Measurements from ENCODE around the gene SIGLEC1. TPM values are rescaled to one million over a fixed set of nuclear protein-coding genes. Genes with fewer than 3 reads are reported as not detected.

SIGLEC1 gene
- total and polyA plus RNA-seq, 2 of the 8 experiments (the other 6 are each of a cell fraction or from before 2014, with no cell fraction given), result 0.02 TPM; not detected in 1

DNA sequence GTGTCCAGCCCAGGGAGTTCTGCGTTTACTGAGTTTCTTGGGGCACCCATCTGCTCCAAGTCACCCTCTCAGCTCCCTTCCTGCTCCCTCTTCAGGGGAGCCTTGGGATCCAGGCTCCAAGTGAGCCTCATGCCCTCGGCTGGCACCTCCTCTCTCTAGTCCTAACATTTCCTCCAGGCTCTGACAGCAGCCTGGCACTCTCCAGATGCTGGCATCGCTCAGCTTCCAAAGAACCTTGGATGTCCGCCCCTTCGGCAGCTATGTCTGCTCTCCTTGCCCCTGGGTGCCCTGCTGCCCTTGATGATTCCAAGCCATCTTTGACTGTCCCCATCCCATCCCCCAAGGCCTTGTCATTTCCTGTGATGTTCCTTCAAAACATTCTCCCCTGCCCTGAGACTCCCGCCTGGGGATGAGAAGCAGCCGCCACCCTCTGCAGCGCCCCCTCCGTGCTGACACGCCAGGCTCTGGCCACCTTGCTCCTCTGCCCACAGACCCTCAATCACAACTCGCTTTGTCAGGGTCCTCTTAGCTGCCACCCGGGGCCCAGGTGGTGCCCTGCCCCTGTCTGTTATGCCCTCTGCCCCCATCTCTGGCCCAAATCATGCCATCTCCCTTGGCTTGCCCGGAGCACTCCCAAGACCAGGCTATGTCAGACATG, 42.6 kb downstream of the SIGLEC1 start:
- no peak overlapping the region for H3K4me3 ChIP-seq (ENCODE audit: extremely low read depth in 1 of 4, insufficient read depth in 2 of 4, low read depth in 3 of 4, low read length in 4 of 4)
- H2BK120ac ChIP-seq (replicated peaks; ENCODE audit: low read depth, low read length), result no peak overlapping the region
- H3K56ac ChIP-seq (replicated peaks; ENCODE audit: insufficient read length, low read depth, low read length), result no peak overlapping the region
- H3K4me1 ChIP-seq (replicated peaks in 1 of 4; ENCODE audit: control insufficient read depth in 3 of 4, insufficient read depth in 4 of 4, low read length in 3 of 4), result peaks cover 0 to 10% (median 3%) of the 10 kb centered on the region in 4 experiments; a peak in 4 of 7 replicates
- TF ChIP-seq, protein P1, sequence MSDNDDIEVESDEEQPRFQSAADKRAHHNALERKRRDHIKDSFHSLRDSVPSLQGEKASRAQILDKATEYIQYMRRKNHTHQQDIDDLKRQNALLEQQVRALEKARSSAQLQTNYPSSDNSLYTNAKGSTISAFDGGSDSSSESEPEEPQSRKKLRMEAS (IDR thresholded peaks at IDR 0.05), result no peak
- TF ChIP-seq POLR2AphosphoS5 (IDR thresholded peaks at IDR 0.05; ENCODE audit: low read depth, low read length) (no peak), RBBP5 (IDR thresholded peaks at IDR 0.05; ENCODE audit: borderline replicate concordance, low read depth, low read length) (no peak), SP4 (IDR thresholded peaks at IDR 0.05; ENCODE audit: low read length) (no peak), KDM5A (IDR thresholded peaks at IDR 0.05; ENCODE audit: low read length) (no peak), SUZ12 (IDR thresholded peaks at IDR 0.05; ENCODE audit: low read length) (no peak), CBX5 (IDR thresholded peaks at IDR 0.05; ENCODE audit: low read depth, low read length) (no peak)
- no peak overlapping the region for H3K23ac ChIP-seq (ENCODE audit: insufficient read length)
- ChIA-PET POLR2A (ENCODE audit: partially characterized antibody) (interaction anchor here (1.0 to 1.2 kb wide), 2 partner anchors 18 to 50 kb away, joined by 3 read pairs; no protein-coding TSS in a partner anchor), CTCF (ENCODE audit: partially characterized antibody) (interaction anchor here (0.7 to 45.1 kb wide), 14 partner anchors 7 to 83 kb away, joined by 3 to 1432 read pairs (median 3); partner anchors contain the start of genes ADAM33 and SIGLEC1)
- H3K79me1 ChIP-seq (ENCODE audit: low read depth, low read length), result no peaks in the 10 kb centered on the region
- no peaks in the 10 kb centered on the region for H3K9me3 ChIP-seq (ENCODE audit: insufficient read depth in 2 of 2, low read depth in 1 of 2, low read length in 1 of 2)
- H3K18ac ChIP-seq (ENCODE audit: extremely low read depth, low read length), result no peak overlapping the region
- WGBS, 2 experiments (ENCODE audit: extremely low coverage in 1 of 2, insufficient coverage in 1 of 2, insufficient read length in 1 of 2, insufficient replicate concordance in 2 of 2, low coverage in 1 of 2, low lambda C conversion rate in 2 of 2, missing lambda C conversion rate in 1 of 2), result 83% methylated on average over 13 of the region's 13 CpGs; no CpG with 5 or more reads in 1 of the 2 experiments
- no peak overlapping the region for H3K4ac ChIP-seq (replicated peaks; ENCODE audit: insufficient read length, low read depth, low read length)
- peaks cover 9% of the 10 kb centered on the region; the same call in 1 of the 2 replicates for H3K23me2 ChIP-seq (ENCODE audit: low read depth, low read length)
- H3K27ac ChIP-seq (ENCODE audit: low read depth, low read length), result no peak overlapping the region
- no peak overlapping the region for H3K4me2 ChIP-seq (ENCODE audit: insufficient read depth in 1 of 2, low read depth in 2 of 2, low read length in 2 of 2)
- no peak overlapping the region for H2BK5ac ChIP-seq (ENCODE audit: low read depth, low read length)
- H4K91ac ChIP-seq (replicated peaks; ENCODE audit: insufficient read length, low read length), result no peak overlapping the region
- no peak overlapping the region for H2BK20ac ChIP-seq (ENCODE audit: low read length)
- peaks cover 0 to 3% of the 10 kb centered on the region in 2 experiments for H4K20me1 ChIP-seq (replicated peaks in 1 of 2; ENCODE audit: control insufficient read depth in 1 of 2, insufficient read depth in 2 of 2, low read length in 2 of 2)
- DNase-seq (ENCODE audit: low read depth in 1 of 2, low spot score in 2 of 2) (no peak), FAIRE-seq (no peak)
- H3K27me3 ChIP-seq (replicated peaks in 1 of 4; ENCODE audit: control insufficient read depth in 3 of 4, extremely low read depth in 1 of 4, insufficient read depth in 3 of 4, low read length in 3 of 4), result peaks cover 6 to 25% (median 19%) of the 10 kb centered on the region in 4 experiments; a peak in 6 of 7 replicates
- H2BK15ac ChIP-seq (ENCODE audit: low read length), result peak overlapping the region; percentile 14; the same call in 1 of the 2 replicates
- H4K5ac ChIP-seq (ENCODE audit: insufficient read length, low read depth, low read length), result no peak overlapping the region
- H2AK5ac ChIP-seq (ENCODE audit: low read depth, low read length), result no peak overlapping the region
- H3K36me3 ChIP-seq (ENCODE audit: control insufficient read depth in 2 of 4, insufficient read depth in 4 of 4, low read length in 3 of 4), result no peaks in the 10 kb centered on the region
- no peak overlapping the region for H3K9ac ChIP-seq (replicated peaks in 1 of 4; ENCODE audit: extremely low read depth in 1 of 4, low read depth in 3 of 4, low read length in 3 of 4)
- 0 out of 2 replicates have a peak overlapping the region, but pooled peaks have one; percentile 50 for H2BK12ac ChIP-seq (ENCODE audit: low read depth, low read length)
- H4K8ac ChIP-seq (ENCODE audit: extremely low read depth, insufficient read depth, low read length), result no peak overlapping the region
- H3K79me2 ChIP-seq (ENCODE audit: control insufficient read depth in 1 of 2, insufficient read depth in 2 of 2, low read length in 2 of 2), result no peaks in the 10 kb centered on the region
- H2AFZ ChIP-seq (ENCODE audit: low read length), result no peak overlapping the region
- no peak overlapping the region for H3K14ac ChIP-seq (ENCODE audit: insufficient read length)

All from H1 (cell line).